Neural crest cell (in vitro differentiated cells): ENCODE measurements around the gene CD164. TPM values are rescaled to one million over a fixed set of nuclear protein-coding genes. Genes with fewer than 3 reads are reported as not detected.

ENCODE experiments used
- DNase-seq: peaks from one replicate; pipeline ENCODE4 v3.0.0; 2021; ENCODE audit warnings: low read depth, mixed read lengths, low spot score
- H3K27ac Mint-ChIP-seq: one replicate; pipeline ENCODE4 v1.8.0; 2021; ENCODE audit warnings: mild to moderate bottlenecking, mixed read lengths; ENCODE audit not compliant: unreplicated experiment
- H3K27me3 Mint-ChIP-seq: 2 replicates; pipeline ENCODE4 v1.8.0; 2021; ENCODE audit warnings: low read depth, mild to moderate bottlenecking, mixed read lengths
- H3K36me3 Mint-ChIP-seq: 2 replicates; pipeline ENCODE4 v1.8.0; 2021; ENCODE audit warnings: low read depth, mild to moderate bottlenecking, mixed read lengths
- H3K4me1 Mint-ChIP-seq: 2 replicates; pipeline ENCODE4 v1.8.0; 2021; ENCODE audit warnings: mixed read lengths
- H3K4me3 Mint-ChIP-seq: one replicate; pipeline ENCODE4 v1.8.0; 2021; ENCODE audit warnings: mild to moderate bottlenecking, mixed read lengths
- H3K9me3 Mint-ChIP-seq: 2 replicates; pipeline ENCODE4 v1.8.0; 2021; ENCODE audit warnings: mixed read lengths
- total RNA-seq: library from RNA; stranded (reverse); gene quantifications from 2 replicates; pipeline ENCODE4 v1.2.1, GENCODE V29; 2021
- TF ChIP-seq, protein P1 (sequence below): fragments of 200-600 bp; sonication (generic); conservative IDR thresholded peaks from 2 replicates; pipeline ENCODE4 v1.5.0; 2021; ENCODE audit warnings: antibody characterized with exemption, mild to moderate bottlenecking

Gene CD164
- total RNA-seq, 1 donor from 2014 or later = 73.1 TPM

DNA sequence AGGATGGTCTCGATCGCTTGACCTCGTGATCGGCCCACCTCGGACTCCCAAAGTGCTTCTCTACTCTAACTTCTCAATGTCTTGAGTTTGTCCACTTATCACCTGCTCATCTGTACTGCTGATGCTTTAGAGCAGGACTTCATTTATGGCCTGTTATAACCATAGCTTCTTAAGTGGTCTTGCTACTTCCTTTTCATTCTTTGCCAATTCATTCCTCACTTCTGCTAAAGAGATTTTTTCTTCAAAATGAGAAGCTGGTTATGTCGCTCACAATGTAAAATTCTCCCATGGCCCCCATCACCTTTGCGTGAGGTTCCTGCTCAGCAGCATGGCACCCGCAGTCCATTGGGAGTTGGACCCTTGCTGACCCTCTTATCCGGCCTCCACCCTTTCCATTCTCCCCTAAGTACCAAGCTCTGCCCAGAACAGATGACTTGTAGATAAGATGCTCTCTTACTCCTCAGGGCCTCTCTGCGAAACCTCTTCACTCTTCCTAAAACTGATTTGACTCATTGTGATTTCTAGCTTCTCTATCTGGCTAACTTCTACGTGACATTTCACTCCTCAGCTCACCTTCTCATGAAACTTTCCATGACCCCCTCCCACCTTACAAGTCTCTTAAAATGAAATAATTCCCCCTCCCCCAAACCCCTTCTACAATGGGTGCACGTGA lies 13.9 kb upstream of the CD164 start:
- no peaks in the 10 kb centered on the region for H3K27me3 Mint-ChIP-seq
- no peaks in the 10 kb centered on the region for H3K4me1 Mint-ChIP-seq
- DNase-seq = no peak
- no peaks in the 10 kb centered on the region for H3K36me3 Mint-ChIP-seq
- H3K4me3 Mint-ChIP-seq = no peak overlapping the region
- TF ChIP-seq, protein P1, sequence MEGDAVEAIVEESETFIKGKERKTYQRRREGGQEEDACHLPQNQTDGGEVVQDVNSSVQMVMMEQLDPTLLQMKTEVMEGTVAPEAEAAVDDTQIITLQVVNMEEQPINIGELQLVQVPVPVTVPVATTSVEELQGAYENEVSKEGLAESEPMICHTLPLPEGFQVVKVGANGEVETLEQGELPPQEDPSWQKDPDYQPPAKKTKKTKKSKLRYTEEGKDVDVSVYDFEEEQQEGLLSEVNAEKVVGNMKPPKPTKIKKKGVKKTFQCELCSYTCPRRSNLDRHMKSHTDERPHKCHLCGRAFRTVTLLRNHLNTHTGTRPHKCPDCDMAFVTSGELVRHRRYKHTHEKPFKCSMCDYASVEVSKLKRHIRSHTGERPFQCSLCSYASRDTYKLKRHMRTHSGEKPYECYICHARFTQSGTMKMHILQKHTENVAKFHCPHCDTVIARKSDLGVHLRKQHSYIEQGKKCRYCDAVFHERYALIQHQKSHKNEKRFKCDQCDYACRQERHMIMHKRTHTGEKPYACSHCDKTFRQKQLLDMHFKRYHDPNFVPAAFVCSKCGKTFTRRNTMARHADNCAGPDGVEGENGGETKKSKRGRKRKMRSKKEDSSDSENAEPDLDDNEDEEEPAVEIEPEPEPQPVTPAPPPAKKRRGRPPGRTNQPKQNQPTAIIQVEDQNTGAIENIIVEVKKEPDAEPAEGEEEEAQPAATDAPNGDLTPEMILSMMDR = no peak
- no peaks in the 10 kb centered on the region for H3K9me3 Mint-ChIP-seq
- no peak overlapping the region for H3K27ac Mint-ChIP-seq

DNA sequence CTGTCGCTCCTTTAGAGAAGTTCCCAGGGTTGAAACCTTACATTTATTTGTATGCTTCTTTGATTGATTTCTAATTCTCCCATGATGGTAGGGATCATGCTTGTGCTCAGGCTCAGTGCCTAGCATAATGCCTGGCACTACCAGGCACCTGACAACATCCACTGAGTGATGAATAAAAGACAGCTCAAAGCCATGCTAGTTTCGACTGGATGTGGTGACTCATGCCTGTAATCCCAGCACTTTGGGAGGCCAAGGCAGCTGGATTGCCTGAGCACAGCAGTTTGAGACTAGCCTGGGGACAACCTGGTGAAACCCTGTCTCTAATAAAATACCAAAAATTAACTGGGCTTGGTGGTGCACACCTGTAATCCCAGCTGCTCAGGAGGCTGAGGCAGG lies 11.6 kb upstream of the CD164 start:
- H3K9me3 Mint-ChIP-seq = no peaks in the 10 kb centered on the region
- H3K27me3 Mint-ChIP-seq = peaks cover 2% of the 10 kb centered on the region
- no peak for DNase-seq
- H3K27ac Mint-ChIP-seq = no peak overlapping the region
- TF ChIP-seq, protein P1 = no peak
- no peak overlapping the region for H3K4me3 Mint-ChIP-seq
- no peaks in the 10 kb centered on the region for H3K36me3 Mint-ChIP-seq
- no peaks in the 10 kb centered on the region for H3K4me1 Mint-ChIP-seq

DNA sequence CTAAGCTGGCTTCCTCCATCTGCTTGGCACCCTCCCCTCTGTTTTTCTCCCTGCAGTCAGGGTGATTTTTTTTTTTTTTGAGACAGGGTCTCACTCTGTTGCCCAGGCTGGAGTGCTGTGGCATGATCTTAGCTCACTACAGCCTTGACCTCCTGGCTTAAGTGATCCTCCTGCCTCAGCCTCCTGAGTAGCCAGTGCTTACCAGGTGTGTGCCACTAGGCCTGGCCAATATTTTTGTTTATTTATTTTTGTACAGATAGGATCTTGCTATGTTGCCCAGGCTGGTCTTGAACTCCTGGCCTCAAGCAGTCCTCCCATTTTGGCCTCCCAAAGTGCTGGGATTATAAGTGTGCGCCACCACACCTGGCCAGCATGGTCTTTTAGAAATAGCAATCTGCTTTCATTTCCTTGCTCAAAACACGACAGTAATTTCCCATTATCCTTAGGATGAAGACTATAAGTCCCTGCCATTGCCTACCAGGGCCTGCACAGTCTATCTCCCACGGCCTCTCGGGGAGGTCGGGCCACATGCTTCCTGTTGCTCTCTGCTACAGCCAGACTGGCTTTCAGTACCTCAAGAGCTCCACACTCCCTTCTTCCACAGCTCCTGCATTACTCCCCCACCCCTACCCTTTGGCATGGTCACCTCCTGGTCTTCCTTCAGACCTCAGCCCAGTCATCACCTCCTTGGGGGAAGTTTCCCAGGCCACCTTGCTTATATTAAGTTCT lies 11.1 kb upstream of the CD164 start:
- Mint-ChIP-seq H3K27me3 (peaks cover 2% of the 10 kb centered on the region), H3K4me1 (no peaks in the 10 kb centered on the region), H3K9me3 (no peaks in the 10 kb centered on the region), H3K36me3 (no peaks in the 10 kb centered on the region), H3K4me3 (no peak overlapping the region), H3K27ac (no peak overlapping the region)
- no peak for DNase-seq
- TF ChIP-seq, protein P1 = no peak

DNA sequence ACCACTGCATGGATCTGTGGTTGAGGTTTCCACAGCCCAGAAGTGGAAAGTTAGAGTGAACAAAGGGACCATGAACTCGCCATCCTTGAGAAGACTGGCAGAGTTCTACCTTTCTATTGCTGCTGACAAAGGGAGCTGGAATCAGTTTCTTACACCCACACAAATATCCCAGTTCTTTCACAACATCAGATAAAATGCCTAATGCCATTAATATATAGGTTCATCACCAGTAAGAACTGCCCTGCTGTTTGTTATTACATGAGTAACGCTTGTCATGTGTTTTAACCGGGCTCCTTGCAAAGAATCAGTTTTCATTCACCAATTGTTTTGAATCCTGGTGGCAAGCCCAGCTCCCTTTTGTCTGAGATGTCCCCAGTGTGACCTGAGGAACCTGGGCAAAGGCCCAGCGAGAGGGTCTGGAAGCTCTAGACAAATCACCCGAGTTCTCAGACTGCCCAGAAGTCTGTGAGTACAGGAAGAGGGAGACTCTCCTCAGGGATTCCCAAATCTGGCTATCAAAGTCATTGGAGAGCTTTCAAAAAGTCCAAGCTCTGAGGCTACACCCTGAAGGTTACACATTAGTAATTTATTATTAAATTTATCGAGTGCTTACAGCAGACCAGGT lies 7.5 kb upstream of the CD164 start:
- H3K27me3 Mint-ChIP-seq = peaks cover 8% of the 10 kb centered on the region
- no peaks in the 10 kb centered on the region for H3K9me3 Mint-ChIP-seq
- H3K36me3 Mint-ChIP-seq = no peaks in the 10 kb centered on the region
- TF ChIP-seq, protein P1 = no peak
- peak overlapping the region; percentile 12 for H3K27ac Mint-ChIP-seq
- peaks cover under 1% of the 10 kb centered on the region for H3K4me1 Mint-ChIP-seq
- DNase-seq = no peak
- H3K4me3 Mint-ChIP-seq = no peak overlapping the region

DNA sequence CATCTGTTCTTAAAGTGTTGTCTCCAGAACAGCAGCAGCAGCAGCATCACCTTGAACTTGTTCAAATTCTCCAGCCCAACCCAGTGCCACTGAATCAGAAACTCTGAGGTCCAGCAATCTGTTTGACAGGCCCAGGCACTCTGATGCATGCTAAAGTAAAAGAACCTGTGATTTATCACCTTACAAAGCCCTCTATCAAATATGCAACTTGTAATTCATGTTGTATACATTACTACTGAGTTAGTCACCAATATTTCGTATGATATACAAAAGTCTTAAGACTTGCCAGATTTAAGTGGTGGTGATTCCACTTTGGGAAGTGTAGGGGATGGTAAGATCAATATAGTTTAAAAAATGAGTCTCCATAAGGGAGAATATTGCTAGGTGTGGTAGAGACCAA lies 6.0 kb upstream of the CD164 start:
- peaks cover 12% of the 10 kb centered on the region for H3K4me1 Mint-ChIP-seq
- H3K27me3 Mint-ChIP-seq = peaks cover 12% of the 10 kb centered on the region
- H3K27ac Mint-ChIP-seq = no peak overlapping the region
- H3K36me3 Mint-ChIP-seq = no peaks in the 10 kb centered on the region
- no peaks in the 10 kb centered on the region for H3K9me3 Mint-ChIP-seq
- TF ChIP-seq, protein P1 = no peak
- H3K4me3 Mint-ChIP-seq = no peak overlapping the region
- DNase-seq = no peak
